Endothelial cell of umbilical vein (primary cell): ENCODE results near the gene RRH. TPM values are rescaled to one million over a fixed set of nuclear protein-coding genes. Genes with fewer than 3 reads are reported as not detected.
A peak's percentile ranks its signal among the peaks of the same experiment; 100 is the strongest.

ENCODE experiments used
- BruUV-seq: library from RNA; stranded (reverse); fragments of 400-500 nt; replicated peaks from 2 replicates; lab custom pipeline; 2021; lab: Mats Ljungman, UMichigan
- CTCF ChIA-PET: fragments of 300-600, 350-600 bp; sonication (Branson Sonifier 250); formaldehyde crosslinking; loops from one replicate; lab custom pipeline; 2021; ENCODE audit warnings: antibody characterized with exemption, inconsistent platforms; lab: Charles Lee
- POLR2A ChIA-PET: fragments of 300-600, 350-600 bp; sonication (Branson Sonifier 250); formaldehyde crosslinking; loops from one replicate; lab custom pipeline; 2021; ENCODE audit warnings: antibody characterized with exemption, inconsistent platforms; lab: Charles Lee
- DNase-seq: peaks from one replicate; pipeline ENCODE4 v3.0.0-alpha.2; 2011; ENCODE audit warnings: low read depth, low spot score
- FAIRE-seq: peaks from 2 replicates; lab custom pipeline; 2011; peaks lifted over from hg19 to GRCh38; lab: Jason Lieb, UNC
- H2AFZ ChIP-seq: 2 replicates; pipeline ENCODE4 v1.6.0; 2012; ENCODE audit warnings: low read depth, low read length, control low read depth, inconsistent platforms
- H3K27ac ChIP-seq: 2 replicates; pipeline ENCODE4 v1.5.1; 2011; ENCODE audit warnings: low read depth, mild to moderate bottlenecking, control low read depth, low read length, moderate library complexity; ENCODE audit not compliant: insufficient read depth
- H3K27me3 ChIP-seq, 2 experiments: 2 replicates each; pipeline versions ENCODE4 v1.6.0 to v1.6.1; 2011; ENCODE audit warnings: low read length in 2 of 2, mixed read lengths in 1 of 2; ENCODE audit not compliant: control insufficient read depth in 2 of 2, insufficient read depth in 2 of 2
- H3K36me3 ChIP-seq, 2 experiments: 2 replicates in 1 of 2; 3 replicates in 1 of 2; pipeline ENCODE4 v1.5.1; 2011; ENCODE audit warnings: low read length in 2 of 2, mild to moderate bottlenecking in 1 of 2, moderate library complexity in 1 of 2; ENCODE audit not compliant: control insufficient read depth in 2 of 2, insufficient read depth in 2 of 2; ENCODE audit errors: extremely low read depth in 1 of 2
- H3K4me1 ChIP-seq: 3 replicates; pipeline ENCODE4 v1.5.1; 2011; ENCODE audit warnings: mild to moderate bottlenecking, low read length; ENCODE audit not compliant: control insufficient read depth, insufficient read depth; ENCODE audit errors: extremely low read depth
- H3K4me2 ChIP-seq: 2 replicates; pipeline ENCODE4 v1.6.1; 2011; ENCODE audit warnings: low read length, control low read depth, mixed read lengths; ENCODE audit not compliant: insufficient read depth
- H3K4me3 ChIP-seq, 3 experiments: fragments of 200-600 bp in 1 of 3; sonication (generic), shearing (Covaris generic) in 1 of 3; replicated peaks in 1 of 3; 2 replicates each; pipeline ENCODE4 v1.5.1; 2011 to 2016; ENCODE audit warnings: control low read depth in 3 of 3, low read length in 3 of 3, mild to moderate bottlenecking in 2 of 3, inconsistent platforms in 1 of 3, low read depth in 1 of 3, moderate library complexity in 1 of 3; ENCODE audit not compliant: insufficient read depth in 1 of 3
- H3K79me2 ChIP-seq: 2 replicates; pipeline ENCODE4 v1.6.0; 2012; ENCODE audit warnings: low read length, inconsistent platforms; ENCODE audit not compliant: control insufficient read depth, insufficient read depth
- H3K9ac ChIP-seq: replicated peaks from 2 replicates; pipeline ENCODE3; 2011; ENCODE audit warnings: low read length, control low read depth; ENCODE audit not compliant: insufficient read depth; ENCODE audit errors: extremely low read depth
- H3K9me1 ChIP-seq: replicated peaks from 3 replicates; pipeline ENCODE4 v1.6.0; 2011; ENCODE audit warnings: mild to moderate bottlenecking, low read length; ENCODE audit not compliant: control insufficient read depth, insufficient read depth; ENCODE audit errors: extremely low read depth
- H3K9me3 ChIP-seq: replicated peaks from 2 replicates; pipeline ENCODE4 v1.5.1; 2012; ENCODE audit warnings: low read length, inconsistent platforms; ENCODE audit not compliant: control insufficient read depth, insufficient read depth
- H4K20me1 ChIP-seq: replicated peaks from 2 replicates; pipeline ENCODE3; 2011; ENCODE audit warnings: mild to moderate bottlenecking, low read length; ENCODE audit not compliant: control insufficient read depth, insufficient read depth; ENCODE audit errors: extremely low read depth
- EZH2 ChIP-seq: IDR thresholded peaks from 2 replicates; pipeline ENCODE4 v1.6.1; 2012; ENCODE audit warnings: borderline replicate concordance, low read depth, mild to moderate bottlenecking, moderate library complexity, low read length, inconsistent platforms; ENCODE audit not compliant: severe bottlenecking
- FOS ChIP-seq: IDR thresholded peaks from 2 replicates; pipeline ENCODE4 v1.6.1; 2011; ENCODE audit warnings: mild to moderate bottlenecking, low read length, moderate library complexity, borderline replicate concordance; ENCODE audit not compliant: insufficient read depth
- GATA2 ChIP-seq: IDR thresholded peaks from 2 replicates; pipeline ENCODE4 v1.7.0; 2011; ENCODE audit warnings: low read depth, mild to moderate bottlenecking, moderate library complexity, mixed read lengths, low read length; ENCODE audit not compliant: insufficient read length, insufficient read depth
- JUN ChIP-seq: IDR thresholded peaks from 2 replicates; pipeline ENCODE4 v1.6.1; 2011; ENCODE audit warnings: borderline replicate concordance, low read depth; ENCODE audit not compliant: insufficient read length, insufficient read depth
- MYC ChIP-seq: IDR thresholded peaks from one replicate; pipeline ENCODE4 v1.6.1; 2011; ENCODE audit warnings: mild to moderate bottlenecking, low read depth, low read length
- POLR2A ChIP-seq: IDR thresholded peaks from 2 replicates; pipeline ENCODE4 v1.6.1; 2012; ENCODE audit warnings: low read depth, mild to moderate bottlenecking, control low read depth, low read length
- POLR2AphosphoS5 ChIP-seq: IDR thresholded peaks from 2 replicates; pipeline ENCODE4 v1.6.1; 2012; ENCODE audit warnings: low read depth, mild to moderate bottlenecking, control low read depth, low read length, moderate library complexity; ENCODE audit not compliant: insufficient read depth
- dilution Hi-C: fragments of 300-500 bp; cut with MboI; formaldehyde crosslinking; loops from one replicate; pipeline ENCODE4 v1.15.0; 2019; ENCODE audit warnings: low sequenced_read_pairs; ENCODE audit not compliant: extremely low pct_ligation_motif_present
- intact Hi-C: fragments of 100-400 bp; cut with micrococcal nuclease; formaldehyde crosslinking; loops from one replicate; pipeline ENCODE4 v1.10.0; 2022
- polyA plus RNA-seq, 4 experiments: library from polyadenylated mRNA; depleted of rRNA in 3 of 4; stranded (reverse) in 3 of 4; unstranded in 1 of 4; fragments of >200 nt; gene quantifications; 2 replicates each; pipeline versions ENCODE4 v1.2.1 to v1.2.3, GENCODE V29; 2011 to 2012; ENCODE audit warnings: missing spikeins in 1 of 4
- total RNA-seq: library from RNA; stranded (reverse); gene quantifications from 2 replicates; pipeline ENCODE4 v1.2.3, GENCODE V29; 2021
- TF ChIP-seq, protein P1 (sequence below), 2 donors: IDR thresholded peaks; 1 replicate in 1 of 2; 2 replicates in 1 of 2; pipeline ENCODE4 v1.5.1; 2011; ENCODE audit warnings: low read length in 2 of 2, mild to moderate bottlenecking in 2 of 2, moderate library complexity in 2 of 2, control low read depth in 1 of 2, inconsistent platforms in 1 of 2, low read depth in 1 of 2; ENCODE audit not compliant: insufficient read depth in 1 of 2; ENCODE audit errors: extremely low read depth in 1 of 2
- TF ChIP-seq, protein P2 (sequence below): IDR thresholded peaks from 2 replicates; pipeline ENCODE4 v1.6.1; 2011; ENCODE audit not compliant: insufficient read depth, insufficient read length

The RRH gene
- total and polyA plus RNA-seq, 2 donors (not counting 3 experiments of a cell fraction or from before 2014, with no cell fraction given) = 0.11 to 0.31 TPM

DNA sequence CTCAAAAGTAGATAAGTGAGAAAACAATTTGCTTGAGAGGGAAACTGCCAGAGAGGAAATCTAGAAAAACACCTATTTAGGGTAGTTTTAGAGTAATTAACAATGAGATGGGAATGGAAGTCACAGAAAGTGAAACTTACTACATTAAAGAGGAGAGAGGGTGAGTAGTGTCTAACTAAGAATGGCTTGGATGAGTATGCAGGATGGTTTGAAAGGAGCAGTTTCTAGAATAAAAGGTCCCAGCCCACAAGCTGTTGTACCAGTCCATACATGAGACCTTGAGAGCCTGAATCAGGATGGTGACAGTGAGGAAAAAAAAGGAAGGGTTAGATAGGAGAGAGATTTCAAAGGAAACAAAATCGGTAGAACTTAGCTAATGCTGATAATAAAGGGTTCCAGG lies 10.9 kb upstream of the RRH start:
- FAIRE-seq (no peak), DNase-seq (no peak)
- H4K20me1 ChIP-seq = no peaks in the 10 kb centered on the region
- H3K4me3 ChIP-seq = peak overlapping the region in 1 of 3 experiments; percentile 70
- TF ChIP-seq, protein P1, sequence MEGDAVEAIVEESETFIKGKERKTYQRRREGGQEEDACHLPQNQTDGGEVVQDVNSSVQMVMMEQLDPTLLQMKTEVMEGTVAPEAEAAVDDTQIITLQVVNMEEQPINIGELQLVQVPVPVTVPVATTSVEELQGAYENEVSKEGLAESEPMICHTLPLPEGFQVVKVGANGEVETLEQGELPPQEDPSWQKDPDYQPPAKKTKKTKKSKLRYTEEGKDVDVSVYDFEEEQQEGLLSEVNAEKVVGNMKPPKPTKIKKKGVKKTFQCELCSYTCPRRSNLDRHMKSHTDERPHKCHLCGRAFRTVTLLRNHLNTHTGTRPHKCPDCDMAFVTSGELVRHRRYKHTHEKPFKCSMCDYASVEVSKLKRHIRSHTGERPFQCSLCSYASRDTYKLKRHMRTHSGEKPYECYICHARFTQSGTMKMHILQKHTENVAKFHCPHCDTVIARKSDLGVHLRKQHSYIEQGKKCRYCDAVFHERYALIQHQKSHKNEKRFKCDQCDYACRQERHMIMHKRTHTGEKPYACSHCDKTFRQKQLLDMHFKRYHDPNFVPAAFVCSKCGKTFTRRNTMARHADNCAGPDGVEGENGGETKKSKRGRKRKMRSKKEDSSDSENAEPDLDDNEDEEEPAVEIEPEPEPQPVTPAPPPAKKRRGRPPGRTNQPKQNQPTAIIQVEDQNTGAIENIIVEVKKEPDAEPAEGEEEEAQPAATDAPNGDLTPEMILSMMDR (IDR thresholded peaks at IDR 0.05; ENCODE audit: extremely low read depth in 1 of 2, insufficient read depth in 1 of 2, low read depth in 1 of 2, low read length in 2 of 2) = no peak
- no peak for TF ChIP-seq POLR2AphosphoS5
- TF ChIP-seq GATA2 = no peak
- no peak for TF ChIP-seq FOS
- no peak for TF ChIP-seq MYC
- TF ChIP-seq EZH2 = no peak
- TF ChIP-seq, protein P2, sequence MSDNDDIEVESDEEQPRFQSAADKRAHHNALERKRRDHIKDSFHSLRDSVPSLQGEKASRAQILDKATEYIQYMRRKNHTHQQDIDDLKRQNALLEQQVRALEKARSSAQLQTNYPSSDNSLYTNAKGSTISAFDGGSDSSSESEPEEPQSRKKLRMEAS = no peak
- no peak for TF ChIP-seq POLR2A
- no peak for TF ChIP-seq JUN
- H3K9me3 ChIP-seq = no peaks in the 10 kb centered on the region
- no peaks in the 10 kb centered on the region for H3K9me1 ChIP-seq
- peak overlapping the region; percentile 87 for H3K4me2 ChIP-seq
- H3K79me2 ChIP-seq = peaks cover 28% of the 10 kb centered on the region
- BruUV-seq = no TSS peak
- H3K27ac ChIP-seq = no peak overlapping the region
- dilution Hi-C loops (no loop called here), intact Hi-C loops (loop anchor here (10.0 kb wide), 1 partner anchor 1142 kb away; no protein-coding TSS in a partner anchor)
- H3K27me3 ChIP-seq = no peaks in the 10 kb centered on the region
- peak overlapping the region; percentile 68 for H3K9ac ChIP-seq
- H3K36me3 ChIP-seq = peaks cover 0 to 10% of the 10 kb centered on the region in 2 experiments
- peaks cover 13% of the 10 kb centered on the region for H3K4me1 ChIP-seq
- CTCF ChIA-PET = interaction anchor here (0.5 to 1.3 kb wide), 4 partner anchors 9 to 1798 kb away, joined by 3 to 6 read pairs (median 4); partner anchors contain the start of gene CASP6
- H2AFZ ChIP-seq = no peak overlapping the region
- POLR2A ChIA-PET = no interaction called here
